NCI-H446 treated with DMSO at 0.1 percent for 48 hours (cell line): ENCODE results near the gene DESI1.
A peak's percentile ranks its signal among the peaks of the same experiment; 100 is the strongest.
"Not testable (repeated sequence)": the region's sequence is repeated elsewhere in the genome, so short reads cannot be mapped to it uniquely, and the experiment has no call there.

Experiments used
- DNase-seq: peaks from one replicate; lab custom pipeline; 2025; lab: John Stamatoyannopoulos, UW

The DESI1 gene

GRCh38 chr22:41620589-41621098 lies at the start of gene DESI1:
DESI1 (minus strand) TSS chr22:41621043; CDS start chr22:41620839, 204 bp downstream.
- DNase-seq: no peak

GRCh38 chr22:41668971-41669911 lies 48.4 kb upstream of the DESI1 start:
- DNase-seq: no peak

GRCh38 chr22:41664951-41665350 lies 44.1 kb upstream of the DESI1 start:
- no peak for DNase-seq

GRCh38 chr22:41664490-41664889 lies 43.6 kb upstream of the DESI1 start:
- no peak for DNase-seq

GRCh38 chr22:41663594-41663993 lies 42.8 kb upstream of the DESI1 start:
- DNase-seq: not testable (repeated sequence)

- DNase-seq: no peak
Measured at GRCh38 chr22:41661713-41662112, 40.9 kb upstream of the DESI1 start.

GRCh38 chr22:41661088-41661487 lies 40.2 kb upstream of the DESI1 start:
- no peak for DNase-seq

GRCh38 chr22:41660416-41660815 lies 39.6 kb upstream of the DESI1 start:
- DNase-seq: no peak

- no peak for DNase-seq
Measured at GRCh38 chr22:41659941-41660340, 39.1 kb upstream of the DESI1 start.

- DNase-seq: no peak
Measured at GRCh38 chr22:41658869-41659268, 38.0 kb upstream of the DESI1 start.

- DNase-seq: no peak
Measured at GRCh38 chr22:41657709-41658108, 36.9 kb upstream of the DESI1 start.

GRCh38 chr22:41656556-41656955 lies 35.7 kb upstream of the DESI1 start:
- no peak for DNase-seq

- no peak for DNase-seq
Measured at GRCh38 chr22:41654322-41654721, 33.5 kb upstream of the DESI1 start.

GRCh38 chr22:41650821-41651220 lies 30.0 kb upstream of the DESI1 start:
- DNase-seq: no peak

- DNase-seq: no peak
Measured at GRCh38 chr22:41650229-41650628, 29.4 kb upstream of the DESI1 start.

GRCh38 chr22:41648432-41648831 lies 27.6 kb upstream of the DESI1 start:
- DNase-seq: no peak

GRCh38 chr22:41647771-41648170 lies 26.9 kb upstream of the DESI1 start:
- no peak for DNase-seq

GRCh38 chr22:41642331-41643110 lies 21.7 kb upstream of the DESI1 start:
- no peak for DNase-seq

- no peak for DNase-seq
Measured at GRCh38 chr22:41641854-41642253, 21.0 kb upstream of the DESI1 start.

- no peak for DNase-seq
Measured at GRCh38 chr22:41638748-41639147, 17.9 kb upstream of the DESI1 start.

- DNase-seq: no peak
Measured at GRCh38 chr22:41638124-41638523, 17.3 kb upstream of the DESI1 start.

GRCh38 chr22:41637623-41638022 lies 16.8 kb upstream of the DESI1 start:
- not testable (repeated sequence) for DNase-seq

GRCh38 chr22:41636467-41636866 lies 15.6 kb upstream of the DESI1 start:
- peak; percentile 61 for DNase-seq
